ENCODE results near the gene CALN1. TPM values are rescaled to one million over a fixed set of nuclear protein-coding genes. Genes with fewer than 3 reads are reported as not detected.
"Not testable (repeated sequence)": the region's sequence is repeated elsewhere in the genome, so short reads cannot be mapped to it uniquely, and the experiment has no call there.

CALN1 gene
- total RNA-seq, 4 donors from 2014 or later, result under 0.01 to 0.33 (median 0.10) TPM; not detected in 1

- no peak overlapping the region for H3K27ac ChIP-seq
- no peaks in the 10 kb centered on the region for H3K9me3 ChIP-seq
- H3K4me1 ChIP-seq, result no peaks in the 10 kb centered on the region
- no peaks in the 10 kb centered on the region for H3K27me3 ChIP-seq
- no peak for DNase-seq
- no peak overlapping the region for H3K4me3 ChIP-seq (replicated peaks in 1 of 3)
- no peaks in the 10 kb centered on the region for H3K36me3 ChIP-seq
- no peak for TF ChIP-seq POLR2A (IDR thresholded peaks at IDR 0.05)
- TF ChIP-seq CTCF (IDR thresholded peaks at IDR 0.05), result no peak
- intact Hi-C loops (cut with DNase I), result no loop called here
- WGBS, 2 donors, result 83 to 97% methylated on average over 5 of the region's 5 CpGs
These were observed 476.5 kb downstream of the CALN1 start for GRCh38 chr7:71935674-71936073.

DNA sequence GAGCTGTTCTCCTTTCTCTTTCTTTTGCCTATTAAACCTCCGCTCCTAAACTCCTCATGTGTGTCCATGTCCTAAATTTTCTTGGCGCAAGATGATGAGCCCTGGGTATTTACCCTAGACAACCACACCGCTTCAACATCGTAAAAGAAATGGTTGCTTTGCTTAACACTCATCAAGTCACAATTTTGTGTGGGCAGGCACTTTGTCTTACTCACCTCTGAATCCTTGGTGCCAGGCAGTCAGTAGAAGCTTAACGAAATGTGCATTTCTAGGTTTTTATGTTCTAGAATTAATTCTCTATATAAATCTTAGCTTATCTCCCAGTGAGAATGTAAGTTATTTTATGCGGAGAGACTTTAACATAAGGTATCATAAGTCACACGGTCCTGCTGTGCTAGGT is 478.7 kb downstream of the CALN1 start:
- intact Hi-C loops (cut with DNase I), result no loop called here
- no peaks in the 10 kb centered on the region for H3K27me3 ChIP-seq
- H3K9me3 ChIP-seq, result no peaks in the 10 kb centered on the region
- no peaks in the 10 kb centered on the region for H3K36me3 ChIP-seq
- no peak overlapping the region for H3K27ac ChIP-seq
- TF ChIP-seq POLR2A (IDR thresholded peaks at IDR 0.05) (no peak), CTCF (IDR thresholded peaks at IDR 0.05) (no peak)
- WGBS, 2 donors, result 95 to 97% methylated on average over 7 of the region's 7 CpGs
- DNase-seq, result no peak
- H3K4me1 ChIP-seq, result no peaks in the 10 kb centered on the region
- no peak overlapping the region for H3K4me3 ChIP-seq (replicated peaks in 1 of 3)

DNA sequence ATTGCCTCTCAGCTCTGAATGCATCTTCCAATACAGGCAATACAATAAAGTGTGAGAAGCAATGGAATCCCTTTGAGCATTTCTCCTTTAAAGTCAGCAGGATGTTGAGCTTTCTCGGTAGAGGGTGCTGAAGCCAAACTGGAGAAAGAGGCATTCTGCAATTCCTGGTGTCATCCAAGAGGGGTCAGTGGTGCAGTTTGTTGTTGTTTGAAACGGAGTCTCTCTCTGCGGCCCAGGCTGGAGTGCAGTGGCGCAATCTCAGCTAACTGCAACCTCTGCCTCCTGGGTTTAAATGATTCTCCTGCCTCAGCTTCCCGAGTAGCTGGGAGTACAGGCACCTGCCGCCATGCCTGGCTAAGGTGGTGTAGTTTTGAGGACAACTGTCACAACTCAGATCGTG is 486.5 kb downstream of the CALN1 start:
- H3K9me3 ChIP-seq, result no peaks in the 10 kb centered on the region
- intact Hi-C loops (cut with DNase I), result no loop called here
- no peaks in the 10 kb centered on the region for H3K36me3 ChIP-seq
- H3K4me3 ChIP-seq (replicated peaks in 1 of 3), result no peak overlapping the region
- no peak for DNase-seq
- no peaks in the 10 kb centered on the region for H3K4me1 ChIP-seq
- WGBS, 2 donors, result 66 to 73% methylated on average over 5 to 7 of the region's 7 CpGs
- no peaks in the 10 kb centered on the region for H3K27me3 ChIP-seq
- no peak for TF ChIP-seq POLR2A (IDR thresholded peaks at IDR 0.05)
- TF ChIP-seq CTCF (IDR thresholded peaks at IDR 0.05), result no peak
- H3K27ac ChIP-seq, result no peak overlapping the region

- 81 to 96% methylated on average over 4 of the region's 4 CpGs for whole genome bisulfite sequencing, 2 donors
- H3K9me3 ChIP-seq; H3K36me3 ChIP-seq; intact Hi-C loops (cut with DNase I); H3K27me3 ChIP-seq; H3K4me3 ChIP-seq (replicated peaks in 1 of 3); H3K4me1 ChIP-seq; DNase-seq; H3K27ac ChIP-seq: not testable (repeated sequence)
These were observed 497.9 kb downstream of the CALN1 start for GRCh38 chr7:71914204-71914603.

- Histone ChIP-seq H3K9me3 (no peaks in the 10 kb centered on the region), H3K36me3 (no peaks in the 10 kb centered on the region), H3K4me3 (replicated peaks in 1 of 3) (no peak overlapping the region), H3K4me1 (no peaks in the 10 kb centered on the region), H3K27me3 (no peaks in the 10 kb centered on the region), H3K27ac (no peak overlapping the region)
- no peak for TF ChIP-seq POLR2A (IDR thresholded peaks at IDR 0.05)
- TF ChIP-seq CTCF (IDR thresholded peaks at IDR 0.05), result no peak
- intact Hi-C loops (cut with DNase I), result no loop called here
- 38 to 41% methylated on average over 4 of the region's 4 CpGs for WGBS, 2 donors
- no peak for DNase-seq
These were observed 499.7 kb downstream of the CALN1 start for GRCh38 chr7:71912476-71912875.

DNA sequence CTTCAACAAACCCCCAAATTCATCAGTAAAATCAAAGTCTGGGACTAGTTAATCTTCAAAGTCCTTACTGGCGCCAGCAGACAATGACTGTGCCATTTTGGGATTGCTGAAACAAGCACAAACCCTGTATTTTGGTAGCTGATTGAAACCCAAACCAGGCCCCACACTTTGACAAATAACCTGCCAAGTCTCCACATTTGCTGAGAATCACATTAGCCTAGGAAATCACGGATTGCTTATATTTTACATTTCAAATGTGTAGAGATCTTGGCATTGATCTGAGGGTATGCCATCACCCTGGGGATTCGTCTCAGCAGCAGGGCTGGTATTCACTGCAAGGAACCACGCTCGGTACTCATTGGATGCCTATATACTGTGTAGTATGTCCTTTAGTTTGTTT is 501.1 kb downstream of the CALN1 start:
- no peak for DNase-seq
- H3K27ac ChIP-seq, result no peak overlapping the region
- no peaks in the 10 kb centered on the region for H3K4me1 ChIP-seq
- no peaks in the 10 kb centered on the region for H3K9me3 ChIP-seq
- TF ChIP-seq CTCF (IDR thresholded peaks at IDR 0.05) (no peak), POLR2A (IDR thresholded peaks at IDR 0.05) (no peak)
- H3K4me3 ChIP-seq (replicated peaks in 1 of 3), result no peak overlapping the region
- no peaks in the 10 kb centered on the region for H3K36me3 ChIP-seq
- WGBS, 2 donors, result 87 to 89% methylated on average over 5 of the region's 5 CpGs
- intact Hi-C loops (cut with DNase I), result no loop called here
- H3K27me3 ChIP-seq, result no peaks in the 10 kb centered on the region
